ENCODE data around the gene CTSH.

CTSH gene

DNA sequence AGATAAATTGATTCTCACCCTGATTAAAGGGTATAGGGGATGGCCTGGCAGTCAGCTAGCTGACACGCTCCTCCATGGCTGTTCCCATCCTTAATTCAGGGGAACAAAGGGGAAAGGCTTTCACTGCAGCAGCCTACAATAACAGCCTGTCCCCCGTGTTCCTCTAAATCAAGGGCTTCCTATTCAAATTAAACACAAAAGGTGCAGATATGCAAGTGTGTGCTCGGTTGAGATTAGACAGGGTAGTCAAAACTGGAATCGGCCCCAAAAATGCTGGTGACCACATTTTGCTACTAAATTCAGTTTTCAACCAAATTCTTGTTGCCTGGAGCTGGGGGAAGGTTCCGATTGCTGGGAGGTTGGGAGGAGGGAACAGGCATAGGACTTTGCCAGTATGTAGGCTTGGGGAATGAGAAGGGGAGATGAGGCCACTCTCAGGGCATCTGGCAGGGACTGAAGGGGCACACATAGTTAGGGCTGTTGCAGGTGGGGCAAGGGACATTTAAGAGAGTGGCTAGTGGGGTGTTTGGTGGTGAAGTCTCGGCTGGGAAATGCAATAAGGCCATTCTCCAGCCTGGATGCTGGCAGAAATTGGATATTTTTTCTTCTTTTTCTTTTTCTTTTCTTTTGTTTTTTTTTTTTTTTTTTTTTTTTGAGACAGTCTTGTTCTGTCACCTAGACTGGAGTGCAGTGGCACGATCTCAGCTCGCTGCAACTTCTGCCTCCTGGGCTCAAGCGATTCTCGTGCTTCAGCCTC, 32.9 kb upstream of the CTSH start:
- no peak for DNase-seq (ENCODE audit: low read depth)

DNA sequence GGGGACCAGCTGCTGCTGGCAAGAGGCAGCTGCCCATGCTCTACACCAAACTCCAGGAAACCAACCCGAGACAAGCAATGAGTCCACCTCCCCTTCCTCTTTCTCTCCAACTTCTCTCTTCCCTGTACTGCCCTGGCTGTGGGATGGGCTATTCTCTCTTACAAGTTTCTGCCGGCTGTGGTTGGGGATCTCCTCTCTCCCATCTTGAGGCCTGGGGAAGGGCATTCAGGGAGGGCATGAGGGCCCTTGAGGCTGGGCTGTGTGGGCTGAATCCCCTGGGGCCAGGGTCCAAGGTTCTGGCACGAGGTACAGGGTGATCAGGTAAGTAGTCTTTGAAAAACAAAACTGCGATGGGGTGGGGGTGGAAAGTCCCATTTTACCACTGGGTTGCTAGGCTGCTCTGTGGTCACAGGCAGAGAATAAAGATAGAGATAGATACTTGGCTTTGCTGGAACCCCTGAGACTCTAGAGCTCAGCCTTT, 32.3 kb upstream of the CTSH start:
- DNase-seq (ENCODE audit: low read depth) = no peak

DNA sequence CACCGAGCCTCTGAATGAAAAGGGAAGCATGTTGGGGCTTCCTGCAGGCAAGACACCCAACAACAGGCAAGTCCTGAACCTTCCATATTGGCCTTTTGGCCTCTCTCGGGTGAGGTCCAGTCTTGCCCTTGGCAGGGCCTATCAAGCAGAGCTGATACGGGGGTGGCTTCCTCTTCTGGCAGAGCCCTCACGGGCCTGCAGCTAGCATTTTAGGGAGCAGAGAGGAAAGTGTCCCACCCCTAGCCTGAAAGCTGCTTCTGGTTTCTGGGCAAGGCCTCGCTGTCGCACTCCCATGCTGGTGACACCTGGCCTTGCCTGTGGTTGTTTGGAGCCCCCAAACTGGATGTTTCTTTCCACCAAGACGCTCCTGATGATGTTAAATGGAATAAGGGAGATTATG, 31.8 kb upstream of the CTSH start:
- no peak for DNase-seq (ENCODE audit: low read depth)

DNA sequence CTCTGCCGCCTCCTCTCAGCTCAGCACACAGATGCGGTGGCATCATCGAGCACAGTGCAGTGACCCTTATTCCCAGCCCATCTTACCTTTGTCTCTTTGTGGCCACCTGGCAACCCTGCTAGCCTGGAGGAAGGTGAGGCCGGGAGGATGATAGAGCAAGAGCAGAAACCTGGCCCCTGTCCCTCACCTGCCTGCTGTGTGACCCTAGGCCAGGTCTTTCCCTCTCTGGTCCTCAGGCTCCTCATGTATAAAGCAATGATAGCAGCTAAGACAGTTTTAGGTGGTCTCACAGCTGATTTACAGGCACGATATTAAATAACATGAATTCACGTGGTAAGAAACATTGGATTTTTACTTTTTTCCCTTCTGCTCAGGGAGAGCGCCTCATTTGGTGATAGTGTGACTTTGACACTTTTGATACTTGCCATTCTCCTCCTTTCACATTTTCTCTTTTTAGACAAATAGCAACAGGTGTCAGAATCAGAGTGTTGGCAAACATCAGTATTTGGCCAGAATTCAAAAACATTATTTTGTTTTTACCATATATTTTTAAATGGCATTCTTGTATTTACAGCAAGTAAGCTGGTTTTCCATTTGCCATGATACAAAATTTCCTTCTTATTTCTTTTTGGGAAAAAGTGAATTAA, 29.5 kb upstream of the CTSH start:
- no peak for DNase-seq (ENCODE audit: low read depth)

DNA sequence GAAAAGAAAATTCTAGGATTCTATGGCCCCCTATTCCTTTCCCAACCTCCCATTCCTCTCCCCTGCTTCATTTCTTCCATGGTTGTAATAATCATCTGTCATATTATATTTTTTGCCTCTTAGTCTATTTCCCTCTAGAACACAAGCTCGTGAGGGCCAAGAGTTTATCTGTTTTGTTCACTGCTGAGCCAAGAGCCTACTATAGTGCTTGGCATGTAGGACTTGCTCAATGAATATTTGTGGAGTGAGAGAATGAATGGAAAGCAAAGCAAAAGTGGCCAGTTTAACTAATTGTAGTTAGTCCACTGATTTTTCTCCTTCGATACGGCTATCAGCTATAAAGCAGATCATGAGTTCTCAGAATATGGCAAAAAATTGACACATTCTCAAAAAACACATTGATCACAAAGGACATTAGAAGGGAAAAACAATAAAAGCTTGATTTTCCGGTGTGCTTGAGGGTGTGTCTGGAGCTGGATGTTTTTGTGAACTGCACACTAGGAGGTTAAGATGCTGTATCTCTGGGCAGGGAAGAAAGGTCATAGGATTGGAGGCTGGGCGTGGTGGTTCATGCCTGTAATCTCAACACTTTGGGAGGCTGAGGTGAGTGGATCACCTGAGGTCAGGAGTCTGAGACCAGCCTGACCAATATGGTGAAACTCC, 25.0 kb upstream of the CTSH start:
- DNase-seq (ENCODE audit: low read depth) = peak; percentile 32

DNA sequence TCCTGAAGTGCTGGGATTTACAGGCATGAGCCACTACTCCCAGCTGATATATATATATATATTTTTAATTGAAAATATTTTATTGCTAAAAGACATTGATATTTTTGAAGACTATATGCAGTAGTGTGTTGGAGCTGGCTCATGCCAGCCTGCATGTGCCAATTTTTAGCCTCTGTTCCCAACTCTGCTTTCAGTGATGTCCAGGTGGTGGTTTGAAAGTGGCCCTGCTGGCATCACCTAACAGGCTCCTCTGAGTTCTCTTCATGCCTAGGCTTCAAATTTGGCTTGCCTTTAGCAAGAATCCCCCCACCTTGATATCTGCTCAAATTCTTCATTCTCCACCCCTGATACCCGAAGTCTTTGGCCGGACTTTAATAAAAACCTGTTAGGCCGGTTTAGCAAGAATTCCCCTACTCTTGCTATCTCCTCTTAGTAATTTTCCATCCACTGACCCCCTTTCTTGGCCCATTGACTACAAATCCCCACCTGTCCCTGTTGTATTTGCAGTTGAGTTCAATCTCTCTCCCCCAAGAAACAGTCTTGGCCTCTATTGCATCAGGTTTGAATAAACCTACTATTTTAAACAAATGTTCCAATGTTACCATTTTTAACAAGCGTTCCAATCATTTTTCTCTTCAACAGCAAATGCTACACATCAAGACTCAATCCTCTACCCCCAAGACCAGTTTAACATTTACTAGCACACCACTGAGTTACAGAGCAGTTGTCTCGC, 23.9 kb upstream of the CTSH start:
- DNase-seq (ENCODE audit: low read depth) = peak; percentile 43

DNA sequence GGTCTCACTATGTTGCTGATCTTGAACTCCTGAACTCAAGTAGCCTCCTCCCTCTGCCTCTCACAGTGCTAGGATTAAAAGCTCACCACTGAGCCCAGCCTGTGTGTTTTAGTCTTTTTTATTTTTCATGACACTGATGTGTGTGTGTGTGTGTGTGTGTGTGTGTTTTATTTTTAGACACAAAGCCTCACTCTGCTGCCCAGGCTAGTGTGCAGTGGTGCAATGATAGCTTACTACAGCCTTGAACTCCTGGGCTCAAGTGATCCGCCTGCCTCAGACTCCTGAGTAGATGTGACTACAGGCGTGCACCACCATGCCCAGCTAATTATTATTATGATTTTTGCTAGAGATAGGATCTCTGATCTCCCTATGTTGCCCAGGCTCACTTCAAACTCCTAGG, 23.3 kb upstream of the CTSH start:
- DNase-seq (ENCODE audit: low read depth) = no peak

DNA sequence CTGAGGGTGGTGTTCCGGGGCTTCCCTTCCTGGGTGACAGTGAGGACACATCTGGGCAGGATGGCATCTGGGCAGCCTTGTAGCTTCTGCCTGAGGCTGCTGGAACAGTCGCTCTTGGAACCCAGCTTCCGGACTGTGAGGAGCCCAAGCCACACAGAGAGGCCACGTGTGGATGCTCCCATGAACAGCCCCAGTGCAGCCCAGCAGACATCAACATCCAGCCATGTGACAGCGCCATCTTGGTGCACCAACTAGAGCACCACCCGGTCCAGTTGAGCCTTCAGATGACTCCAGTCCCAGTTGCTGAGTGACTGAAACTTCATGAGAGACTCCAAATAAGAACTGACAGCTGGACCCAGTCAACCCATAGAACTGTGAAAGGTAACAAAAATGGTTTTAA, 15.5 kb upstream of the CTSH start:
- no peak for DNase-seq (ENCODE audit: low read depth)

DNA sequence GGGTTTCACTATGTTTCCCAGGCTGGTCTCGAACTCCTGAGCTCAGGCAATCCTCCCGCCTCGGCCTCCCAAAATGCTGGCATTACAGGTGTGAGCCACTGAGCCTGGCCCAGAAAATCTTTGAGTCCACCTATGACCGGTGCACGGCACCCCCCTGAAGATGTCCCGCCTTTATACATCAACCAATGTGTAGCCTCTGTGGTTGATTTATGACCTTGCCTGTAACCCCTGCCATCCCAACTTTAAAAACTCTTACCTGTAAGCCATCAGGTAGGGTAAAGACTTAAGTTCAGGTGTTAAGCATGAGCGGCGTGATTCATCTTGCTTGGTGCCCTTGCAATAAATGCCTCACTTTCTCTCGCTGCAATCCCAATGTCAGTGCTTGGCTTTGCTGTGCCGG, 14.5 kb upstream of the CTSH start:
- no peak for DNase-seq (ENCODE audit: low read depth)

DNA sequence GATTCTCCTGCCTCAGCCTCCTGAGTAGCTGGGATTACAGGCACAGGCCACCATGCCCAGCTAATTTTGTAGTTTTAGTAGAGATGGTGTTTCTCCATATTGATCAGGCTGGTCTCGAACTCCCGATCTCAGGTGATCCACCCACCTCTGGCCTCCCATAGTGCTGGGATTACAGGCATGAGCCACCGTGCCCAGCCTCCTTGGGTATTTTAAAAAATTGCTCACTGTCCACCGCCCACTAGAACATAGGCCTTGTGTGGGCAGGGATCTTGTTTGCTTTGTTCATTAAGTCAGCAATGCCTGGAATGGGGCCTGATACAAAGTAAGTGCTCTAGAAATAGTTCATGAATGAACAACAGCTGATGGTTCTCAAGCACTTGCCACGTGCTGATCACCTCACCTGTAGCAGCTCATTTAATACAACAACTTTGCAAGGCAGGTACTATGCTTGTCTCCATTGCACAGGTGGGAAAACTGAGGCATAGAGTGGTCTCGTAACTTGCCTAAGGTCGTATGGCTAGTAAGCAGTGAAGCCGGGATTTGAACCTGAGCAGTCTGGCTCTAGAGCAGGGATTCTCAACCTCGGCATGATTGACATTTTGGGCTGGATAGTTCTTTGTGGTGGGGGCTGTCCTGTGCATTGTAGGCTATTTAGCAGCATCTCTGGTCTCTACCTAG, 12.7 kb upstream of the CTSH start:
- no peak for DNase-seq (ENCODE audit: low read depth)

DNA sequence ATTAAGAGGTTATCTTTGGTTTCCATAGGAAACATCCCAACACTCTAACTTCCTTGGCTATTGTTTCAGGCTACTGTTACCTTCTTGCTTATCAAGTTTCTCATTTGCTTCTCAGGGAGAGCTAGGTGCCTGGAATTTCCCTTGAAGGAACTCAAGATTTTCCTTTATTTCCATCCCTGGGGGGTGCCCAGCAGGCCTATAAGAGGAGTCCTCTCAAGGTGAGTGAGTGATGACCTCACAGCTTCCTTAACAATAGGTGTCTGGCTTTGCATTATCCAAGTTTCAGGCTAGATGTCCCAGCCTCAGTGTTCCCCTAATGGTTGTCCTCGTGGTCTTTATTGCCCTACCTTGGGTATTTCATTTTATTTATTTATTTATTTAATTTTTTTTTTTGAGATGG, 12.1 kb upstream of the CTSH start:
- DNase-seq (ENCODE audit: low read depth) = no peak

DNA sequence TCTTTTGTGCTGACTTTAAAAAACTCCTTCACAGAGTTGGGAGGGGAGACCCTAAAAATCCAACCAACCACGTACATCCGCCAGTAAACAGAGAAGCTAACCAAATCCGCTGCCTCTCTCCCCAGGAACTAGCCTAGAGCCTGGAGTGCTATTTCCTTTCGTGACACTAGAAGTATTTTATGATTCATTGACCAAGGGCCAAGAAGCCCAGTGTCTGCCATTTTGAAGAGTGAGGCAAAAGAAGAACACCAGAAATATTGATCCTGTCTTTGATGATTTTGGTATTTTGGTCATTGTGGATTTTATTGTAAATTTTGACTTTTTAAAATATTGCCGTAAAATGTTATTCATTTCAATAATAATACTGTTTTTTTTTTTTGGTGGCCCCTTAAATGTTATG, 10.5 kb upstream of the CTSH start:
- DNase-seq (ENCODE audit: low read depth) = no peak

DNA sequence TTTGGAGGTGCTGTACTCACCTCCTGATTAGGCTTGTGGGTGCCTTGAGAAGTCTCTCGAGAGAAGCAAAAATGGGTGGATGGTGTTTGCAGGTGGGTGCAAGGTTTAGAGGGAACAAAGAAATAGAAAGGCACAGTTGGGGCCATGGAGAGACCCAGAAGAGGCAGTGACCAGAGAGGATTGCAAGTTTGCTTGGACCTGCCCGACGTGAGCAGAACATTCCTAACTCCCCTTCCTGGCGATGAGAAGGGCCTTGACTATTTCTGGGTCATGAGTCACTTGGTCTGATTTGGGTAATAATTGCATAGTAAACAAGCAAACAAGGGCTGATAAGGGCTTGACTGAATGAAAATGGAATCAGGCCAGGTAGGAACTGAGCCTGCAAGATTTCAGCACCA, 7.0 kb upstream of the CTSH start:
- peak; percentile 36 for DNase-seq (ENCODE audit: low read depth)

DNA sequence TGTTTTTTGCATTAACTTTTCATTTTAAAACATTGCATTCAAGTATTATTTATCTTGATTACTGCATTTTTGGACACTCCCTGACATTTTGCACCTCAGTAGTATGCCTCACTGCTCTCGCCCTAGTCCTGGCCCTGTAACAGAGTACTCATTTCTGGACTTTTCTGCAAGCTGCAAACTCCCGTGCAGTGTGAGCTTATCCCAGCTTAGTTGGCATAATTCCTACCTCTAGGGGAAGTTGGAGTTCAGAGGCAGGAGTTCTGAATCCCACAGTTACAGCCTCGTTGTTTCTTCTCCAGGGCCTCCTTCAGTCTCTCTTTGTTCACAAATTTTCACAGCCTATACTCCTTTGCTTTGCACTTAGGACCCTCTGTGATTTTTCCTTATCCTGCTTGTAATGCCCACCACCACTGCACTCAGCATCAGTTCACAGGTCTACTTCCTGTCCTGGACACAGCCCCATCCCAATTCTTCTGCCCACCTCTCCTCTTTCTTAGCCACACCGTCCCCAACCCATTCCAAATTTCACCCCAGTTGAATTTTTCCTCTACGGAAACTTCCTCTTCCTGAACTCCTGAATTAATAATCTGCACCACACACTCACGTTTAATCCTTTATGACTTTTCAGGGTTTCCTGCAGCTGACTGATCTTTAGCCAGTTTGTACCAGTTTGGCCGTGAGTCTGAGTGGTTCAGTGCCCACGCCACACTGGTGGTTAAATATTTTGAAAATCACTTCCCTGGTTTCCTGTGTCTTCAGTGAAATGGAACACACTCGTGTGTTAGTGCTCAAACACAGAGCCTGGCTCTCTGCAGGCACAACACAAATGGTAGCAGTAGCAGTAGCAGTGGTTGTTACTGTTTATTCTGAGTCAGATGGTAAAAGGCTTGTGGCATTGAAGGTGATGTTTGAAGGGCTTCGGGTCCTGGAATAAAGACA, 6.3 kb upstream of the CTSH start:
- peak; percentile 47 for DNase-seq (ENCODE audit: low read depth)

DNA sequence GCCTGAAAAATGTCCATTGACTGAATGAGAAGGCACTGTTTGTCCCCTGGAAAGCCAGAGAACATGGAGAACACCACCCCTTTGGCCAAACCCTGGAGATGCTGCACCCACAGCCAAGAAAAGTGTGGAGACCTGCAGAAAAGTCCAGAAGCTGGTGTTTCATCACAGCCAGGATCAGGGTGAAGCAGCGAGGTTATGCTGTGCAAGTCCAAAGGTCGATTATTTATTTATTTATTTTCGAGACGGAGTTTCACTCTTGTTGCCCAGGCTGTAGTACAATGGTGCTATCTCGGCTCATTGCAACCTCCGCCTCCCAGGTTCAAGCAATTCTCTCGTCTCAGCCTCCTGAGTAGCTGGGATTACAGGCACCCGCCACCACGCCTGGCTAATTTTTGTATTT, 5.5 kb upstream of the CTSH start:
- DNase-seq (ENCODE audit: low read depth) = no peak

DNA sequence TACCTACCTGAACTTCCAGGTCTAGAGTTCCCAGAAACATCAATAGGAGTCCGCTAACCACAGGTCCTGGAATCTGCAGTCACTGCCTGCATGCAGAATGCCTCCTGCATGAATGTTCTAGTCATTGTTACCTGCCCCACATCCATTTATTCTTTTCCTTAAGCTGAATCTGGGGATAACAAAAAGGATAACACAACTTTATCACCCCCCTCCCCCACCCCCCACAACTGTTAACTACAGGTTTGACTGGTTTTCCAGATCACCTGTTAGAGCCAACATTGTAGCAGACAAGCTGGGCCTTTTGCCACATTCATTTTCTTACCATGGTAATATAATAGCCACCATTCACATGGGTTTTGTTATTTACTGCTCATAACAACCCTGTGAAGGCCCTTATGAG, 4.6 kb upstream of the CTSH start:
- no peak for DNase-seq (ENCODE audit: low read depth)

DNA sequence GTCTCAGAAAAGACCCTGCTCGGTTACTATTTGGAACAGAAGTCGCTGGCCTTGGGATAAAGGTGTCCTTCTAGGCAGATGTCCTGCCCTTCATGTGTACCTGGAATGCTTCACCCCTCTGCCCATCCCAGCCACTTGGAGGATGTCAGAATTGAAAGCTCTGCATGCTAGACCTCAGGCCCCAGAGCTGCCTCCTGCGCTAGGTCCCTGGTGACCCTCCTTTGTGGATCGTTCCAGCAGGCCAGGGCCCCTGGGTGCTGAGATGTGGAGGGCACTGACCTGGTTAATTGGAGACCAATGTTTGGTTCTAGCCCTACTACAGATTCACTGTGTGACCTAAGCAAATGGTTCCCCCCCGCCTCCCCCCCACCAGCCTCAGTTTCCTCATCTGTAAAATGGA, 2.7 kb upstream of the CTSH start:
- no peak for DNase-seq (ENCODE audit: low read depth)

DNA sequence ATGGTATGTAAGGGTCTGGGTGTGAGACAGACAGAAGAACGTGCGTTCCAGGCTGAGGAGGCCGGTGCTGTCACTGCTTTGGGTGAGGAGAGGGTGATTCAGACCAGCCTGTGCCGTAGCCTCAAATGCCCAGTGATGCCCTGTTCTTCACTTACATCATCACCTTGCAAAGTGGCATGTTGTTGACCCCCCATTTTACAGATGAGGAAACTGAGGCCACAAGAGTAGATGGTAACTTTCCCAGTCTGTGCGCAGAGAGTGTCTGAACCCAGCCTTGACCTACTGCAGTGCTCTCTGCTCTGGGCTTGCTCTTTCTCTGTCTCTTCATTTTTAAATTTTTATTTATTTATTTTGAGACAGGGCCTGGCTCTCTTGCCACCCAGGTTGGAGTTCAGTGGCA, 1.6 kb upstream of the CTSH start:
- DNase-seq (ENCODE audit: low read depth) = no peak

DNA sequence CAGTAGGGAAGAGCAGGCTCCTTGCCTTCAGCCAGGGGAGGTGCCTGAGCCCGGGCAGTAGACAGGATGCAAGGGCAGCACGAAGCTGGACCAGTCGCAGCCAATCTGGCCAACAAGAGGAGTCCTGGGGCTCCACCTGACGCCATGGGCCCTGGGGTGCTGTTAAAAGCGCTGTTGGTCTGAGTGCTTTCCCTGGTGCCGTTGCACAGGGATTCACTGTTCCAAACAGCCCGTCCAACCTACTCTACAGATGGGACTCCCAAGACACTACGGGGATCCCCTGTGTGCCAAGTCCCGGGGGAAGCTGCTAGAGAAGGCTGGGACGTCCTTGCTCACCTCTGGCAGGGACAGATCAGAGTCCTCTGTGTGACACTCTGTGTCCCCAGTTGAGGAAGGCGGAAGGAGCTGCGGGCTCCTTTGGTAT, 632 bp downstream of the CTSH start:
- DNase-seq (ENCODE audit: low read depth) = no peak

DNA sequence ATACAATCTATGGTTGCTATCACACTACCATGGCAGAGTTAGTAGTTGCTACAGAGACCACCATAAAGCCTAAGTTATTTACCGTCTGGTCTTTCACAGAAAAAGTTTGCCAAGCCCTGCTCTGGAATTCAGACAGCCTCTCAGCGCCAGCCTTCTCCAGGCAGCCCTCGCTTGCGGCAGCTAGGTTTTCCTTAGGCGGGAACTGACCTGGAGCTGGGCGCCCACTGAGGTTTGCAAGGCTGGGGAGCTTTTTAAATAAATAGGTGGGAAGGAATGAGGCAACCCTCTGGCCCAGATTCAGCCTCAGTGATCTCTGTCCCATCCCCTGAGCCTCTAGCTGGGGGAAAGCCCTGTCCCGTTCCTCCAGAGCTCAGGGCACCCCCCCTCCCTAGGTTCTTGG, 1.2 kb downstream of the CTSH start:
- DNase-seq (ENCODE audit: low read depth) = no peak

DNA sequence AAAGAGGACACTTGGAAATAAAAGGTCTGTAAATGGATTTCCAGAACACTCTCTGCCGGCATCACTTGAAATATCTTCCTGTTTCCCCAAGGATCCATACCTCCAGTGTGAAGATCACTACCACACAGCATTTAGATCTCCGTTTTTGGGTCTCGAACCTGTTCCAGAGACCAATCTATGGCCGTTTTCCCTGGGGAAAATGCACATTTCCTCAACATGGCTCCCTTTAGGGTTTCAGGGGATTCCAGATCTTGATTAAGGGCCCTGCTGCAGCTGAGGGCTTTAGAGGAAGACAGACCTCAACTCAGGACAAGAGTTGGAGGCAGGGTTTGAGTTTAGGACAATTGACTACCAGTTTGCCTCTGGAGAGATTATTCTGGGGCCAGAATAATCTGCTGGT, 2.1 kb downstream of the CTSH start:
- DNase-seq (ENCODE audit: low read depth) = no peak

All from EH (cell line).